Stimulated activated CD4-positive, alpha-beta T cell treated with anti-CD3 and anti-CD28 coated beads, Interleukin-1b, Interleukin-23, amount 100 ng/mL, for 4 hours (primary cell): ENCODE data around the gene IGF2.

Source experiments
- DNase-seq, 2 donors: peaks; one replicate each; pipeline ENCODE4 v3.0.0-alpha.2; 2020; ENCODE audit warnings: low read depth in 2 of 2

Gene IGF2

GRCh38 chr11:2092464-2092910, 46.7 kb downstream of the IGF2 start:
- DNase-seq, result no peak

GRCh38 chr11:2091786-2092463, 47.3 kb downstream of the IGF2 start:
- DNase-seq, result no peak

GRCh38 chr11:2091112-2091746, 48.0 kb downstream of the IGF2 start:
- no peak for DNase-seq

- DNase-seq, result no peak
Observed at GRCh38 chr11:2090172-2091111, 48.7 kb downstream of the IGF2 start.

- no peak for DNase-seq
Observed at GRCh38 chr11:2089536-2090165, 49.5 kb downstream of the IGF2 start.

GRCh38 chr11:2088746-2089535, 50.2 kb downstream of the IGF2 start:
- DNase-seq, result no peak

GRCh38 chr11:2088284-2088683, 50.9 kb downstream of the IGF2 start:
- no peak for DNase-seq

- no peak for DNase-seq
Observed at GRCh38 chr11:2086239-2087040, 52.7 kb downstream of the IGF2 start.

GRCh38 chr11:2085251-2086066, 53.7 kb downstream of the IGF2 start:
- no peak for DNase-seq

GRCh38 chr11:2084721-2085120, 54.5 kb downstream of the IGF2 start:
- no peak for DNase-seq
